Peyer's patch (tissue), 4 donors: Measurements from ENCODE around the gene IFITM1.

Source experiments
- CTCF ChIP-seq, 6 experiments: fragments of 450-650 bp in 4 of 6; fragments of 200-600 bp in 2 of 6; sonication (generic) in 1 of 6; IDR thresholded peaks; one replicate each; pipeline ENCODE4 v1.5.1; 2017 to 2019; ENCODE audit warnings: antibody characterized with exemption in 6 of 6, mild to moderate bottlenecking in 3 of 6, moderate library complexity in 1 of 6
- POLR2A ChIP-seq, 2 donors: fragments of 450-650 bp; IDR thresholded peaks; one replicate each; pipeline ENCODE4 v1.5.1; 2017; ENCODE audit warnings: antibody characterized with exemption in 2 of 2, mild to moderate bottlenecking in 2 of 2, moderate library complexity in 2 of 2

- TF ChIP-seq CTCF (IDR thresholded peaks at IDR 0.05) (no peak), POLR2A (IDR thresholded peaks at IDR 0.05) (no peak)
Observed at GRCh38 chr11:346529-346928, 32.7 kb downstream of the IFITM1 start.
